AG04449 (cell line): ENCODE measurements around the gene NBEA.
A peak's percentile ranks its signal among the peaks of the same experiment; 100 is the strongest.

Experiments
- CTCF ChIA-PET: fragments of 350-600 bp; formaldehyde crosslinking; extraction: SDS; loops from one replicate; lab custom pipeline; 2021; ENCODE audit warnings: antibody characterized with exemption; lab: Yijun Ruan, JAX
- POLR2A ChIA-PET: fragments of 400-600, 350-600 bp; formaldehyde crosslinking; extraction: SDS; loops from one replicate; lab custom pipeline; 2020; ENCODE audit warnings: antibody characterized with exemption, inconsistent platforms; lab: Yijun Ruan, JAX
- DNase-seq: peaks from one replicate; pipeline ENCODE4 v3.0.0-alpha.2; 2010; ENCODE audit warnings: low read depth, low spot score
- H3K4me3 ChIP-seq: 2 replicates; pipeline ENCODE4 v1.5.1; 2011; ENCODE audit warnings: low read depth, mild to moderate bottlenecking, control low read depth, low read length
- TF ChIP-seq, protein P1 (sequence below): IDR thresholded peaks from one replicate; pipeline ENCODE4 v1.5.1; 2011; ENCODE audit warnings: mild to moderate bottlenecking, moderate library complexity, low read length, control low read depth, inconsistent platforms; ENCODE audit not compliant: insufficient read depth; ENCODE audit errors: missing control alignments

NBEA gene

GRCh38 chr13:35700671-35701070 lies 758.6 kb downstream of the NBEA start:
- DNase-seq: peak; percentile 83
- CTCF ChIA-PET: interaction anchor here (1.3 to 2.7 kb wide), 4 partner anchors 12 to 118 kb away, joined by 3 to 12 read pairs (median 7); no protein-coding TSS in a partner anchor
- TF ChIP-seq, protein P1, sequence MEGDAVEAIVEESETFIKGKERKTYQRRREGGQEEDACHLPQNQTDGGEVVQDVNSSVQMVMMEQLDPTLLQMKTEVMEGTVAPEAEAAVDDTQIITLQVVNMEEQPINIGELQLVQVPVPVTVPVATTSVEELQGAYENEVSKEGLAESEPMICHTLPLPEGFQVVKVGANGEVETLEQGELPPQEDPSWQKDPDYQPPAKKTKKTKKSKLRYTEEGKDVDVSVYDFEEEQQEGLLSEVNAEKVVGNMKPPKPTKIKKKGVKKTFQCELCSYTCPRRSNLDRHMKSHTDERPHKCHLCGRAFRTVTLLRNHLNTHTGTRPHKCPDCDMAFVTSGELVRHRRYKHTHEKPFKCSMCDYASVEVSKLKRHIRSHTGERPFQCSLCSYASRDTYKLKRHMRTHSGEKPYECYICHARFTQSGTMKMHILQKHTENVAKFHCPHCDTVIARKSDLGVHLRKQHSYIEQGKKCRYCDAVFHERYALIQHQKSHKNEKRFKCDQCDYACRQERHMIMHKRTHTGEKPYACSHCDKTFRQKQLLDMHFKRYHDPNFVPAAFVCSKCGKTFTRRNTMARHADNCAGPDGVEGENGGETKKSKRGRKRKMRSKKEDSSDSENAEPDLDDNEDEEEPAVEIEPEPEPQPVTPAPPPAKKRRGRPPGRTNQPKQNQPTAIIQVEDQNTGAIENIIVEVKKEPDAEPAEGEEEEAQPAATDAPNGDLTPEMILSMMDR: no peak
- peak overlapping the region; percentile 37 for H3K4me3 ChIP-seq
- POLR2A ChIA-PET: interaction anchor here (1.1 to 2.3 kb wide), 3 partner anchors 12 to 71 kb away, joined by 4 to 12 read pairs (median 5); no protein-coding TSS in a partner anchor

DNA sequence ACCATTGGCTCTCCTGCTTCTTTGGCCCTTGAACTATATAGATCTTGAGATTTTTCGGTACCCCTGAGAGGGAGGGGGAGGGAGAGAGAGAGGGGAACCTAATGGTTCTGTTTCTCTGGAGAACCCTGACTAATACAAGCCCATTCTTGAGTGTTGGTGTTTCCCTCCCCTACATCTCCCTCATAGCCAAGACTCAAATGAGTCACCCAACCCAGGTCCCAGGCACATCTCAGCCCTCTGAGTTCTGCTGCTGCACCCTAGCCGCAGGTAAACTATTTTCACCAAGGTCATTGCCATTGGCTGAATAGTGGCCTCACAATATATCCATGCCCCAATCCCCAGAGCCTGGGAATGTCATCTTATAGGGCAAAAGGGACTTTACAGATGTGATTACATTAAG lies 760.2 kb downstream of the NBEA start:
- no peak for DNase-seq
- H3K4me3 ChIP-seq: no peak overlapping the region
- ChIA-PET POLR2A (no interaction called here), CTCF (interaction anchor here (0.8 to 2.7 kb wide), 5 partner anchors 11 to 116 kb away, joined by 3 to 12 read pairs (median 4); no protein-coding TSS in a partner anchor)
- TF ChIP-seq, protein P1: no peak

DNA sequence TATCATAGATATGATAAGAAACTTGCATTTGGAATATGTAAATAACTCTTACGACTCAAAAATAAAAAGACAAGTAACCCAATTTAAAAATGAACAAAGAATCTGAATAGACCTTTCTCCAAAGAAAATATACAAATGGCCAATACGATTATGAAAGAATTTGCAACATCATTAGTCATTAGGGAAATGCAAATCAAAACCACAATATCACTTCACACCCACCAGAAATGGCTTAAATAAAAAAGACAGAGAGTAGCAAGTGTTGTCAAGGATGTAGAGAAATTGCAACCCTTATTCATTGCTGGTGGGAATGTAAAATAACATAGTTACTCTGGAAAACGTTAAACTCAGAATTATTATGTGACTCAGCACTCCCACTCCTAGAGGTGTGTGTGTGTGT lies 761.0 kb downstream of the NBEA start:
- ChIA-PET POLR2A (no interaction called here), CTCF (interaction anchor here (2.7 kb wide), 1 partner anchor 72 kb away, joined by 12 read pairs; no protein-coding TSS in a partner anchor)
- TF ChIP-seq, protein P1: no peak
- H3K4me3 ChIP-seq: no peak overlapping the region
- no peak for DNase-seq

- POLR2A ChIA-PET: no interaction called here
- no peak for DNase-seq
- CTCF ChIA-PET: interaction anchor here (1.2 to 1.3 kb wide), 2 partner anchors 9 to 16 kb away, joined by 4 to 5 read pairs; no protein-coding TSS in a partner anchor
- TF ChIP-seq, protein P1: no peak
- no peak overlapping the region for H3K4me3 ChIP-seq
Observed at GRCh38 chr13:35704331-35704730, 762.3 kb downstream of the NBEA start.

GRCh38 chr13:35706281-35706680 lies 764.2 kb downstream of the NBEA start:
- CTCF ChIA-PET: interaction anchor here (1.1 to 1.3 kb wide), 2 partner anchors 15 to 76 kb away, joined by 3 read pairs; no protein-coding TSS in a partner anchor
- POLR2A ChIA-PET: no interaction called here
- H3K4me3 ChIP-seq: no peak overlapping the region
- DNase-seq: no peak
- TF ChIP-seq, protein P1: no peak

DNA sequence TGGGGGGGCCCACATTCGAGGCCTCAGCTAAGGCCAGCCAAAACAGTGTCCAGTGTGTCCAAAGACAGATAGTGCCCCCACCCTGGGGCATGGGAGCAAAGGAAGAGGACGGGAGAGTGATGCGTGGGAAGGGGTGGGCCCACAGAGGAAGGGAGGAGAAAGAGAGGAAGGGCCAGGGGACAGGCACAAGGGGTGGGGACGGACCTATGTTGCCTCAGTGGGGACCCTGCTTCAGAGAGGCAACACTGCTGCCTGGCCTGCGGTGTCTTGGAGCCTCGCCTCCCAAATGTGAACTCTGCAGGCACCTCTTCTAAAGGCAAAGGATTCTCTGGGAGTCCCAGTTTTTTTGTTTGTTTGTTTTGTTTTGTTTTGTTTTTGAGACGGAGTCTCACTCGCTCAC lies 764.7 kb downstream of the NBEA start:
- ChIA-PET POLR2A (no interaction called here), CTCF (interaction anchor here (1.1 to 1.3 kb wide), 2 partner anchors 14 to 76 kb away, joined by 3 read pairs; no protein-coding TSS in a partner anchor)

More for the DNA sequence above, 764.7 kb downstream of the NBEA start:
- TF ChIP-seq, protein P1: no peak
- no peak for DNase-seq
- H3K4me3 ChIP-seq: no peak overlapping the region
